SU-DHL-6 (cell line): Measurements from ENCODE around the gene TMCC3.
"Not testable (repeated sequence)": the region's sequence is repeated elsewhere in the genome, so short reads cannot be mapped to it uniquely, and the experiment has no call there.

Source experiments
- H2AFZ ChIP-seq: fragments of 200-600 bp; sonication (generic); 2 replicates; pipeline ENCODE4 v1.6.1; 2014; ENCODE audit warnings: low read depth, mild to moderate bottlenecking, moderate library complexity, mixed read lengths, antibody characterized with exemption, low read length; ENCODE audit not compliant: severe bottlenecking
- H3F3A ChIP-seq: fragments of 200-600 bp; shearing (Covaris generic); 2 replicates; pipeline ENCODE4 v1.6.0; 2016; ENCODE audit warnings: antibody characterized with exemption, mild to moderate bottlenecking; ENCODE audit not compliant: insufficient read depth
- H3K27ac ChIP-seq: fragments of 200-600 bp; sonication (generic); 2 replicates; pipeline ENCODE4 v1.5.1; 2016; ENCODE audit warnings: low read depth, mild to moderate bottlenecking, low read length, moderate library complexity, mixed read lengths
- H3K27me3 ChIP-seq: fragments of 200-600 bp; sonication (generic), shearing (Covaris generic); 2 replicates; pipeline ENCODE4 v1.6.0; 2014; ENCODE audit warnings: mild to moderate bottlenecking, low read length
- H3K36me3 ChIP-seq: fragments of 200-600 bp; sonication (generic); 2 replicates; pipeline ENCODE4 v1.6.1; 2014; ENCODE audit warnings: mild to moderate bottlenecking, low read length, mixed read lengths
- H3K4me2 ChIP-seq: fragments of 300-600, 200-600 bp; shearing (Covaris generic), sonication (generic); 2 replicates; pipeline ENCODE4 v1.6.0; 2014; ENCODE audit warnings: low read length, low read depth, mild to moderate bottlenecking; ENCODE audit not compliant: poor library complexity, severe bottlenecking
- H3K4me3 ChIP-seq: fragments of 200-600 bp; sonication (generic); 2 replicates; pipeline ENCODE4 v1.5.1; 2014; ENCODE audit warnings: antibody characterized with exemption, low read length, mild to moderate bottlenecking, mixed read lengths; ENCODE audit not compliant: insufficient read depth, poor library complexity, severe bottlenecking
- H3K79me2 ChIP-seq: fragments of 200-600 bp; sonication (generic); 2 replicates; pipeline ENCODE4 v1.6.1; 2014; ENCODE audit warnings: mild to moderate bottlenecking, low read length, moderate library complexity; ENCODE audit not compliant: insufficient read depth
- H3K9ac ChIP-seq: fragments of 200-600 bp; sonication (generic); 2 replicates; pipeline ENCODE4 v1.7.0; 2014; ENCODE audit warnings: mild to moderate bottlenecking, low read length
- H3K9me2 ChIP-seq: fragments of 200-600 bp; sonication (generic); replicated peaks from 2 replicates; pipeline ENCODE4 v1.6.1; 2014; ENCODE audit warnings: low read length; ENCODE audit not compliant: insufficient read depth
- H3K9me3 ChIP-seq: fragments of 200-600 bp; sonication (generic); 2 replicates; pipeline ENCODE4 v1.6.1; 2014; ENCODE audit warnings: low read length, mixed read lengths; ENCODE audit not compliant: insufficient read depth
- H4K20me1 ChIP-seq: fragments of 200-600 bp; sonication (generic); 2 replicates; pipeline ENCODE4 v1.6.1; 2014; ENCODE audit warnings: low read depth, mild to moderate bottlenecking, antibody characterized with exemption, low read length, moderate library complexity, mixed read lengths
- EZH2phosphoT487 ChIP-seq: fragments of 200-600 bp; sonication (generic), shearing (Covaris generic); conservative IDR thresholded peaks from 2 replicates; pipeline ENCODE4 v1.6.1; 2018; ENCODE audit warnings: mild to moderate bottlenecking, antibody characterized with exemption, low read length, moderate library complexity, mixed read lengths
- TF ChIP-seq, protein P1 (sequence below): fragments of 200-600 bp; sonication (generic); IDR thresholded peaks from one replicate; pipeline ENCODE4 v1.5.1; 2017; ENCODE audit warnings: antibody characterized with exemption, mild to moderate bottlenecking, low read length, moderate library complexity; ENCODE audit not compliant: insufficient read depth, poor library complexity, severe bottlenecking

TMCC3 gene

DNA sequence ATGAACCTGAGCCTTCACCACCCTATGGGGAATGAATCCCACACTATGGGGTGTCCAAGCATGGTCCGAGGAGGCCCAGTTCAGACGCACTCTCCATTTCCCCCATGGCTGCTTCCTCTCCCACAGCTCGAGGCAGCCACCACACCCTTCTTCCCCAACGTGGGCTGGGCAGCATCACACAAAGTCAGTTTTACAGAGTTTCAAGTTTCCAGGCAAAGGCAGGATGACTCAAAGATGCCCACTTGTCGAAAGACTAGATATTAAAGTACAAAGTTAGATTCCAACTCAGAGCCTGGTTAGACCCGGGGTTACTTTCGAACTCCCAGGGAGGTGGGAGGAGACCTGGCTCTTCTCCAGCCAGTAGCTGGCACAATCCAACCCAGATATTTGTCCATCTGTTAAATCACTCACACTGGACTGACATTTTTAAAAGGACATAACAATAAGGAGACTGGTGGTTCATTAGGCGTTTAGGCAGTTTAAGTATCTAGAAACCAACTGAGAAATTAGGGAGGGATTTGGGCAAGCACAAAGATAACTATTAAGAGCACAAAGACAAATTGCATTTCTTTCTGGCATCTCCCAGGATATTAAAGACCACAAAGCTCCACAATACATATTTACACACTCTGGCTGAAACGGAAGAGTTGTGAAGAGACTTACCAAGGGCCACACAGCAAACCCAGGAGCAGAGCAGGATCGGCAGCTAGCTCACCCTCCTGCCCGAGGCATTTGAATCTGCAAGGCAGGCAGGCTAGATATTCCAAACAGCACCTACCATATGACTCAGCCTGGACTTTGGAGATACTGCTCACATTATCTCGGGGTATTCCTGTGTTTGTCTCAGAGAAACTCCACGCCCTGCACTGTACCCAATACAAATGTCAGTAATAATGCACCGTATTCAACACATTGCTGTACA, 34.8 kb downstream of the TMCC3 start:
- Histone ChIP-seq H2AFZ (no peak overlapping the region), H3K4me2 (no peak overlapping the region)

DNA sequence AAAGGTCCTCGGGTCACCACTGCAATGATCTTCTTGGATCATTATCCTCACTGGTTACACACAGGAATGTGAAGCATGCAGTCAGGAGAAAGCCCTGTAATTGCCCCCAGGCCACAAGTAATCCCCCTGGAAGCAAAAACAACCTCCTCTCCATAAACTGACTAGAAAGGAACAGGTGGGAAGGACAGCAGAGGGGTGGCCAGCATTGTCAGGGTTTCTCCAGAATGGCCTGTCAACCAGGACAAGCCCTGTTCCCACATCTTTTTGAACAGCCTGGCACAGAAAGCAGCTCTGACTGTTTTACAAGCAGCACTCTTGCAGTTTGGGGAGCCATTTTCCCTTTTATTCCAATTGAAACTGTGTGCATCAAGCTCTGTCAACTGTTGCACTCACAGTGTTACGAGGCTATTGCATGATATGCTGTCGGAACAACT, 36.1 kb downstream of the TMCC3 start:
- no peaks in the 10 kb centered on the region for H3F3A ChIP-seq
- H3K9ac ChIP-seq, result no peak overlapping the region
- no peaks in the 10 kb centered on the region for H3K27me3 ChIP-seq
- no peak overlapping the region for H3K27ac ChIP-seq
- TF ChIP-seq, protein P1, sequence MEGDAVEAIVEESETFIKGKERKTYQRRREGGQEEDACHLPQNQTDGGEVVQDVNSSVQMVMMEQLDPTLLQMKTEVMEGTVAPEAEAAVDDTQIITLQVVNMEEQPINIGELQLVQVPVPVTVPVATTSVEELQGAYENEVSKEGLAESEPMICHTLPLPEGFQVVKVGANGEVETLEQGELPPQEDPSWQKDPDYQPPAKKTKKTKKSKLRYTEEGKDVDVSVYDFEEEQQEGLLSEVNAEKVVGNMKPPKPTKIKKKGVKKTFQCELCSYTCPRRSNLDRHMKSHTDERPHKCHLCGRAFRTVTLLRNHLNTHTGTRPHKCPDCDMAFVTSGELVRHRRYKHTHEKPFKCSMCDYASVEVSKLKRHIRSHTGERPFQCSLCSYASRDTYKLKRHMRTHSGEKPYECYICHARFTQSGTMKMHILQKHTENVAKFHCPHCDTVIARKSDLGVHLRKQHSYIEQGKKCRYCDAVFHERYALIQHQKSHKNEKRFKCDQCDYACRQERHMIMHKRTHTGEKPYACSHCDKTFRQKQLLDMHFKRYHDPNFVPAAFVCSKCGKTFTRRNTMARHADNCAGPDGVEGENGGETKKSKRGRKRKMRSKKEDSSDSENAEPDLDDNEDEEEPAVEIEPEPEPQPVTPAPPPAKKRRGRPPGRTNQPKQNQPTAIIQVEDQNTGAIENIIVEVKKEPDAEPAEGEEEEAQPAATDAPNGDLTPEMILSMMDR, result no peak
- no peak for TF ChIP-seq EZH2phosphoT487
- H3K9me2 ChIP-seq, result no peaks in the 10 kb centered on the region
- H3K79me2 ChIP-seq, result no peaks in the 10 kb centered on the region
- H3K4me3 ChIP-seq, result no peak overlapping the region
- no peak overlapping the region for H2AFZ ChIP-seq
- no peak overlapping the region for H3K4me2 ChIP-seq
- no peaks in the 10 kb centered on the region for H4K20me1 ChIP-seq
- H3K36me3 ChIP-seq, result no peaks in the 10 kb centered on the region
- H3K9me3 ChIP-seq, result no peaks in the 10 kb centered on the region

More for the DNA sequence above, 34.8 kb downstream of the TMCC3 start:
- no peak overlapping the region for H3K27ac ChIP-seq
- no peaks in the 10 kb centered on the region for H3K36me3 ChIP-seq
- no peaks in the 10 kb centered on the region for H4K20me1 ChIP-seq
- no peak overlapping the region for H3K9ac ChIP-seq
- H3F3A ChIP-seq, result no peaks in the 10 kb centered on the region
- TF ChIP-seq, protein P1, result no peak
- no peak for TF ChIP-seq EZH2phosphoT487
- H3K27me3 ChIP-seq, result no peaks in the 10 kb centered on the region
- no peak overlapping the region for H3K4me3 ChIP-seq
- H3K9me3 ChIP-seq, result no peaks in the 10 kb centered on the region
- no peaks in the 10 kb centered on the region for H3K79me2 ChIP-seq
- H3K9me2 ChIP-seq, result no peaks in the 10 kb centered on the region

DNA sequence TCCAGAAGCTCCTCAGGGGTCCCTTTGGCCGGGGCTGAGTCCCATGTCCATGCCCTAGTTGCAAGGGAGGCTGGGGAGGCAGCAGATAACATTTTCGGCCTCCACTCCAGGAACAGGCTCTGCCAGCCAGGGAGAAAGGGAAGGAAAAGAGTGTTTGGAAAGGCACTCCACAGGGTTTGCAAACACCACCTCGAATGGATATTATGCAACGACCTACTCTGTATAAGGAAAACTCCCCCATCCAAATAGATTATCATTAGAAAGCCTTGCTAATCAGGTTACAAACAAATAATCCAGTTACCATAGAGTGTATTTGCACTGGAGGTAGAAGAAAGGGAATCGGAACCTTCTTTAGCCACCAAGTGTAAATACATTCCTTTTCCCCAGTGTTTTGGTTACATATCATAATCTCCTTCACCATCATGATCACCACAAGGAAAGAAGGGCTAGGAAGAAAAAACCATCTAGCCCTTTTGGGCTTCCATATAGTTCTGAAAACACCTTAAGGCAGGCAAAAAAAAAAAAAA, 40.4 kb downstream of the TMCC3 start:
- H3K4me2 ChIP-seq, result no peak overlapping the region

DNA sequence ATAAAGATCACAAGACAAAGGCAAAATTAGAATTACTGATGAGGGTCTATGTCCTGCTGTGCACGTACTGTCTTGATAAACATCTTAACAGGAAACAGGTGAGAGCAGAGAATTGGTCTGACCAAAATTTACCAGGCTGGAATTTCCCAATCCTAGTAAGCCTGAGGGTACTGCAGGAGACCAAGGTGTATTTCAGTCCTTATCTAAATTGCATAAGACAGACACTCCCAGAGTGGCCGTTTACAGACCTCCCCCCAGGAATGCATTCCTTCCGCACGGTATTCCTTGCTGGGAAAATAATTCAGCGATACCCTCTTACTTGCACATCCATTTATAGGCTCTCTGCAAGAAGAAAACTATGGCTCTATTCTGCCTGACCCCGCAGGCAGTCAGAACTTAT, 43.5 kb downstream of the TMCC3 start:
- H3K4me3 ChIP-seq, H3K36me3 ChIP-seq, H3F3A ChIP-seq, H3K9me2 ChIP-seq, H3K9me3 ChIP-seq, H4K20me1 ChIP-seq, H3K27ac ChIP-seq, H2AFZ ChIP-seq, H3K9ac ChIP-seq, H3K79me2 ChIP-seq, H3K27me3 ChIP-seq, H3K4me2 ChIP-seq: not testable (repeated sequence)

More for the DNA sequence above, 40.4 kb downstream of the TMCC3 start:
- H4K20me1 ChIP-seq, result no peaks in the 10 kb centered on the region
- no peaks in the 10 kb centered on the region for H3K27me3 ChIP-seq
- H2AFZ ChIP-seq, result no peak overlapping the region
- H3K4me3 ChIP-seq, result no peak overlapping the region
- H3F3A ChIP-seq, result no peaks in the 10 kb centered on the region
- H3K9me2 ChIP-seq, result no peaks in the 10 kb centered on the region
- no peaks in the 10 kb centered on the region for H3K79me2 ChIP-seq
- TF ChIP-seq, protein P1, result no peak
- no peak for TF ChIP-seq EZH2phosphoT487
- no peak overlapping the region for H3K9ac ChIP-seq
- H3K9me3 ChIP-seq, result no peaks in the 10 kb centered on the region
- H3K27ac ChIP-seq, result no peak overlapping the region
- H3K36me3 ChIP-seq, result no peaks in the 10 kb centered on the region
